SU-DHL-6 (cell line): Measurements from ENCODE around the gene SEMA4A.

Experiments used
- H2AFZ ChIP-seq: fragments of 200-600 bp; sonication (generic); 2 replicates; pipeline ENCODE4 v1.6.1; 2014; ENCODE audit warnings: low read depth, mild to moderate bottlenecking, moderate library complexity, mixed read lengths, antibody characterized with exemption, low read length; ENCODE audit not compliant: severe bottlenecking
- H3F3A ChIP-seq: fragments of 200-600 bp; shearing (Covaris generic); 2 replicates; pipeline ENCODE4 v1.6.0; 2016; ENCODE audit warnings: antibody characterized with exemption, mild to moderate bottlenecking; ENCODE audit not compliant: insufficient read depth
- H3K27ac ChIP-seq: fragments of 200-600 bp; sonication (generic); 2 replicates; pipeline ENCODE4 v1.5.1; 2016; ENCODE audit warnings: low read depth, mild to moderate bottlenecking, low read length, moderate library complexity, mixed read lengths
- H3K27me3 ChIP-seq: fragments of 200-600 bp; sonication (generic), shearing (Covaris generic); 2 replicates; pipeline ENCODE4 v1.6.0; 2014; ENCODE audit warnings: mild to moderate bottlenecking, low read length
- H3K36me3 ChIP-seq: fragments of 200-600 bp; sonication (generic); 2 replicates; pipeline ENCODE4 v1.6.1; 2014; ENCODE audit warnings: mild to moderate bottlenecking, low read length, mixed read lengths
- H3K4me2 ChIP-seq: fragments of 300-600, 200-600 bp; shearing (Covaris generic), sonication (generic); 2 replicates; pipeline ENCODE4 v1.6.0; 2014; ENCODE audit warnings: low read length, low read depth, mild to moderate bottlenecking; ENCODE audit not compliant: poor library complexity, severe bottlenecking
- H3K4me3 ChIP-seq: fragments of 200-600 bp; sonication (generic); 2 replicates; pipeline ENCODE4 v1.5.1; 2014; ENCODE audit warnings: antibody characterized with exemption, low read length, mild to moderate bottlenecking, mixed read lengths; ENCODE audit not compliant: insufficient read depth, poor library complexity, severe bottlenecking
- H3K79me2 ChIP-seq: fragments of 200-600 bp; sonication (generic); 2 replicates; pipeline ENCODE4 v1.6.1; 2014; ENCODE audit warnings: mild to moderate bottlenecking, low read length, moderate library complexity; ENCODE audit not compliant: insufficient read depth
- H3K9ac ChIP-seq: fragments of 200-600 bp; sonication (generic); 2 replicates; pipeline ENCODE4 v1.7.0; 2014; ENCODE audit warnings: mild to moderate bottlenecking, low read length
- H3K9me2 ChIP-seq: fragments of 200-600 bp; sonication (generic); replicated peaks from 2 replicates; pipeline ENCODE4 v1.6.1; 2014; ENCODE audit warnings: low read length; ENCODE audit not compliant: insufficient read depth
- H3K9me3 ChIP-seq: fragments of 200-600 bp; sonication (generic); 2 replicates; pipeline ENCODE4 v1.6.1; 2014; ENCODE audit warnings: low read length, mixed read lengths; ENCODE audit not compliant: insufficient read depth
- H4K20me1 ChIP-seq: fragments of 200-600 bp; sonication (generic); 2 replicates; pipeline ENCODE4 v1.6.1; 2014; ENCODE audit warnings: low read depth, mild to moderate bottlenecking, antibody characterized with exemption, low read length, moderate library complexity, mixed read lengths
- EZH2phosphoT487 ChIP-seq: fragments of 200-600 bp; sonication (generic), shearing (Covaris generic); conservative IDR thresholded peaks from 2 replicates; pipeline ENCODE4 v1.6.1; 2018; ENCODE audit warnings: mild to moderate bottlenecking, antibody characterized with exemption, low read length, moderate library complexity, mixed read lengths
- TF ChIP-seq, protein P1 (sequence below): fragments of 200-600 bp; sonication (generic); IDR thresholded peaks from one replicate; pipeline ENCODE4 v1.5.1; 2017; ENCODE audit warnings: antibody characterized with exemption, mild to moderate bottlenecking, low read length, moderate library complexity; ENCODE audit not compliant: insufficient read depth, poor library complexity, severe bottlenecking

The SEMA4A gene

DNA sequence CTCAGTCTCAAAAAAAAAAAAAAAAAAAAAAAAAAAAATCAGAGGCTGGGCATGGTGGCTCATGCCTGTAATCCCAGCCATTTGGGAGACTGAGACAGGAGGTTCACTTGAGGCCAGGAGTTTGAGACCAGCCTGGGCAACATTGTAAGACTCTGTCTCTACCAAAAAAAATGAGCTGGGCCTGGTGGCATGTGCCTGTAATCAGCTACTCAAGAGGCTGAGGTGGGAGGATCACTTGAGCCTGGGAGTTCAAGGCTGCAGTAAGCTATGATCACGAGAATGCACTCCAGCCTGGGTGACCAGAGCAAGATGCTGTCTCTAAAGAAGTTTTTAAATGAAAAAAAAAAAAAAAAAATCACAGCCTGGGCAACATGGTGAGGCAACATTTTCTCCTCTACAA lies 10.3 kb downstream of the SEMA4A start:
- Histone ChIP-seq H3K4me3 (no peak overlapping the region), H3K27ac (no peak overlapping the region), H3F3A (peaks cover 21% of the 10 kb centered on the region), H3K9me3 (no peaks in the 10 kb centered on the region), H4K20me1 (no peaks in the 10 kb centered on the region), H3K9me2 (no peaks in the 10 kb centered on the region), H3K79me2 (peaks cover 6% of the 10 kb centered on the region; the same call in 1 of the 2 replicates), H3K9ac (no peak overlapping the region), H3K36me3 (peaks cover 47% of the 10 kb centered on the region), H2AFZ (no peak overlapping the region), H3K4me2 (no peak overlapping the region), H3K27me3 (no peaks in the 10 kb centered on the region)
- TF ChIP-seq, protein P1, sequence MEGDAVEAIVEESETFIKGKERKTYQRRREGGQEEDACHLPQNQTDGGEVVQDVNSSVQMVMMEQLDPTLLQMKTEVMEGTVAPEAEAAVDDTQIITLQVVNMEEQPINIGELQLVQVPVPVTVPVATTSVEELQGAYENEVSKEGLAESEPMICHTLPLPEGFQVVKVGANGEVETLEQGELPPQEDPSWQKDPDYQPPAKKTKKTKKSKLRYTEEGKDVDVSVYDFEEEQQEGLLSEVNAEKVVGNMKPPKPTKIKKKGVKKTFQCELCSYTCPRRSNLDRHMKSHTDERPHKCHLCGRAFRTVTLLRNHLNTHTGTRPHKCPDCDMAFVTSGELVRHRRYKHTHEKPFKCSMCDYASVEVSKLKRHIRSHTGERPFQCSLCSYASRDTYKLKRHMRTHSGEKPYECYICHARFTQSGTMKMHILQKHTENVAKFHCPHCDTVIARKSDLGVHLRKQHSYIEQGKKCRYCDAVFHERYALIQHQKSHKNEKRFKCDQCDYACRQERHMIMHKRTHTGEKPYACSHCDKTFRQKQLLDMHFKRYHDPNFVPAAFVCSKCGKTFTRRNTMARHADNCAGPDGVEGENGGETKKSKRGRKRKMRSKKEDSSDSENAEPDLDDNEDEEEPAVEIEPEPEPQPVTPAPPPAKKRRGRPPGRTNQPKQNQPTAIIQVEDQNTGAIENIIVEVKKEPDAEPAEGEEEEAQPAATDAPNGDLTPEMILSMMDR = no peak
- TF ChIP-seq EZH2phosphoT487 = no peak

DNA sequence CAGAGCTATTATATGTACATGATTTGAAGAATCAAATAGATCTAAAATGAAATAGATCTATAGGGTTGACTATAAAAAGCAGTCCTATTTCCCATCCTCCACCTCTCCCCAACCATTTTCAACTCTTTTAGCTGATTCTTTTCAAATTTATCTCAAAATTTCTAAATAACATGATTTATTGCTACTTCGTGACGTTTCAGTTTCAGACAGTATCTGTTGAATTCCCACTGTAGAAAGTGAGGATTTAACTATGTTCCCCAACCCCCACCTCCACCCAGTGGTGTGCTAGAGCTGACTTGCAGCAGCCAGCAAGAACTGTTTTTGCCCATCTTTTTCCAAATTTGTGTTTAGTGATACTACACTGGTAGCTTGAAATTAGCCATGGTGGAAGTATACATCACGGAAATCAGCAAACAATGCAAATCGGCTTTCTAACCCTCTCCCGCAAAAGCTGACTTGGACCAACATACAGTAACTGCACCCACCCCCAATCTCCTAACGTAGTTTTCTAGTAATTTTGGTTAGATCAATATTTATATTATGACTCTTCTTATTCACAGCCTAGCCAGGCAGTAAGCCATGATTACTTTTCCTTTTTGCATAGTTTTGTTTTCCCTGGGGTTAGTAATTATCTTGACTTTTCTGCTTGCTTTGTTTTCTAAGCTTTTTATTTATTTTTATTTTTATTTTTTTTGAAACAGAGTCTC lies 10.9 kb downstream of the SEMA4A start:
- Histone ChIP-seq H3K79me2 (peaks cover 5% of the 10 kb centered on the region; the same call in 1 of the 2 replicates), H3K9me3 (no peaks in the 10 kb centered on the region), H4K20me1 (no peaks in the 10 kb centered on the region), H3K9me2 (no peaks in the 10 kb centered on the region), H2AFZ (no peak overlapping the region), H3K36me3 (peaks cover 45% of the 10 kb centered on the region), H3K27ac (no peak overlapping the region), H3K27me3 (no peaks in the 10 kb centered on the region), H3K4me3 (no peak overlapping the region), H3K9ac (no peak overlapping the region), H3K4me2 (no peak overlapping the region), H3F3A (peaks cover 21% of the 10 kb centered on the region)
- TF ChIP-seq, protein P1 = no peak
- no peak for TF ChIP-seq EZH2phosphoT487

DNA sequence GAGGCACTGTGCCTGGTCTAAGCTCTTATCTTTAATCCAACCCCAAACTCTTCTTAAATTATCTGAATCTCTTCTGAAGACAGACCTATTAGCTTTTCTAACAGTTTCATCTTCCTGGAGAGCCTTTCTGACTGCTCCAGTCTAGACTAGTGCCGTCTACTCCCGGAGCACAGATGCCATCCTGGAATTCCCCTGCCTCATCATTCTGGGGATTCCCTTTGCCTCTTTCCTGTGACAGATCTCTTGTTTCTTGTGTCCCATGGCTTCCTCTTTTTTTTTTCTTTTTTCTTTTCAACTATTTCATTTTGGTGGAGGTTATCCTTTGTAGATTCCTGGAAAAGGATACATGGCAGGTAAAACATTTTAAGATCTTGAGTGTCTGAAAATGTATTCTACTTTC lies 11.7 kb downstream of the SEMA4A start:
- no peak overlapping the region for H3K4me3 ChIP-seq
- H4K20me1 ChIP-seq = no peaks in the 10 kb centered on the region
- H3K9me2 ChIP-seq = no peaks in the 10 kb centered on the region
- TF ChIP-seq, protein P1 = no peak
- no peak for TF ChIP-seq EZH2phosphoT487
- H3K79me2 ChIP-seq = peaks cover 5% of the 10 kb centered on the region; the same call in 1 of the 2 replicates
- H3F3A ChIP-seq = peaks cover 21% of the 10 kb centered on the region
- H3K27me3 ChIP-seq = no peaks in the 10 kb centered on the region
- H3K9ac ChIP-seq = no peak overlapping the region
- H2AFZ ChIP-seq = no peak overlapping the region
- no peak overlapping the region for H3K4me2 ChIP-seq
- H3K9me3 ChIP-seq = no peaks in the 10 kb centered on the region
- peak overlapping the region; percentile 60; the same call in 1 of the 2 replicates for H3K27ac ChIP-seq
- H3K36me3 ChIP-seq = peaks cover 42% of the 10 kb centered on the region
